ENCODE measurements around the gene ISCA1. TPM values are rescaled to one million over a fixed set of nuclear protein-coding genes. Genes with fewer than 3 reads are reported as not detected.

Gene ISCA1
- total RNA-seq, 6 experiments from 2014 or later: 15.6 to 37.2 (median 26.7) TPM

DNA sequence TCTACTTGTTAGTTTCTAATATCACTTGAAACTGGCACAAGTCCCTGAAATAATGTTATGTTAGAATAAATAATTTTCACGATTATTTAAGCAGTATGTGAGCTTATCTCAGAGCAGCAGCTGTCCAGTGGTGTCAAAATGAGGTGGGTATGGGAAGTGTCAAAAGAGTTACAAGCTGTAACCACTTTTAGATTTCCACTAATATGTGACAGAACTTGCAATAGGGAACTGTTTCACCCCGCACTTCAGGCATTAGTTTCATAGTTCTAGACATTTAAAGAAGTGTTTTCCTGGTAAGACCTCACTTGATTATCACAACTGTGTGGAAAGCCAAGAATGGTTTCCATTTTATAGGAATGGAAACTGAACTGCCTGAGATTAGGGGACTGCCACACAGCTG is 2.9 kb upstream of the ISCA1 start:
- no peaks in the 10 kb centered on the region for H3K9me3 ChIP-seq
- H3K36me3 ChIP-seq: peaks cover 0 to 17% (median 3%) of the 10 kb centered on the region in 4 donors
- H3K27ac ChIP-seq: no peak overlapping the region
- peaks cover 0 to 11% (median 5%) of the 10 kb centered on the region in 4 donors for H3K4me1 ChIP-seq
- intact Hi-C loops (cut with DNase I): no loop called here
- 40% methylated on average over 2 of the region's 2 CpGs for WGBS (ENCODE audit: insufficient coverage, low coverage, low lambda C conversion rate, missing lambda C conversion rate)
- H3K27me3 ChIP-seq: no peaks in the 10 kb centered on the region
- no peak for TF ChIP-seq CTCF (IDR thresholded peaks at IDR 0.05)
- no peak for TF ChIP-seq POLR2A (IDR thresholded peaks at IDR 0.05)
- DNase-seq (no peak), ATAC-seq (no peak)
- no peak overlapping the region for H3K4me3 ChIP-seq

DNA sequence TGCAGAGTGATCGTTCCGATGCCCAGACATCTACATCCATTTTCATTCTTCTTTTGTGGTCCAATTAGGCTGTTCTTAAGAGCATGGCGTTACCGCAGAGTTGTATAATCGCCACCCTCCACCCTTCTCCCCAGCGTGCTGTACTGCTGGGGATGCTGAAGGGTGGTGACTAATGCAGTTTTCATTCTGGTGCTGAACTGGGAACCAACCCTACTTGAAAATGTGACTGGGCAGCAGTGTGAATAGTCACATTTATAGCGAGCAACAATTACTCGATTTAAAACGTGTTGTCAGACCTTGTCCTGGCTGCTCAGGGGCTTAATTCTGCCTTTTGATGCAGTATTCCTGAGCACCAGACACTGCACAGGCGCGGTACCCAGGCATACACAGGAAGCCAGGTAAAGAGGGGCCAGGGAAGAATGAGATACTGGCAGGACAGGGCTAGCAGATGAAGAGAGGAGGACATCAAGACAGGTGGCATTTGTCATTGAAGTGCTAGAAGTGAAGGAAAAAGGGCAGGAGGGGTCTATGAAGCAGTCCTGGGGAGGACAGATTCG is 719 bp upstream of the ISCA1 start:
- TF ChIP-seq CTCF (IDR thresholded peaks at IDR 0.05): no peak
- no peak for TF ChIP-seq POLR2A (IDR thresholded peaks at IDR 0.05)
- ATAC-seq: peak; percentile 4 to 42 (median 37)
- 17% methylated on average over 12 of the region's 12 CpGs for WGBS (ENCODE audit: insufficient coverage, low coverage, low lambda C conversion rate, missing lambda C conversion rate)
- peak overlapping the region; percentile 98 to 99 (median 98) for H3K27ac ChIP-seq
- peaks cover 0 to 20% (median 5%) of the 10 kb centered on the region in 4 donors for H3K4me1 ChIP-seq
- H3K4me3 ChIP-seq: peak overlapping the region; percentile 83 to 95 (median 88)
- no peaks in the 10 kb centered on the region for H3K9me3 ChIP-seq
- intact Hi-C loops (cut with DNase I): no loop called here
- peaks cover 0 to 7% (median 2%) of the 10 kb centered on the region in 4 donors for H3K36me3 ChIP-seq
- H3K27me3 ChIP-seq: no peaks in the 10 kb centered on the region
- DNase-seq: no peak

DNA sequence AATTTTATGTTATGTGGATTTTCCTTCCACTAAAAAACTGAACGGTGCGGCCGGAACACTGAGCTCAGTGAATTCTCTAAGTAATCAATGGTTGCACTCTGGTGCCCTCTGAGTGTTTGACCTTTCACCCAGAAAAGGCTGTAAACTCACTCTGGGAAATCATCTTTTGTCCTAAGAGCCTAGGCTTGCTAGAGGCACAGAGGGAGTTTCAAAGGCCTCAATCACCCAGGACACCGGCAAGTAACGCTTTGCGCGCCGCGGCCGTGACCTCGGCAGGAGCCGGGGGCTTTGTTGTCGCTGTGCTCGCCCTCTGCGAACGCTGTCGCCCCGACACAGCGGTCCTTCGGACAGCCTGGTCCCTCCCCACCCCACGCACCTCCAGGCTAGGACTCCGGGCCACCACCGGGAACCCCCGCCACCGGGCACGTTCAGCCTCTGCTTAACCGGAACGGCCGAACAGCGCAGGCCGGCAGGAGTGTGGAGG is 703 bp downstream of the ISCA1 start:
- Histone ChIP-seq H3K4me3 (peak overlapping the region; percentile 83 to 95 (median 88)), H3K36me3 (no peaks in the 10 kb centered on the region), H3K9me3 (no peaks in the 10 kb centered on the region), H3K27me3 (no peaks in the 10 kb centered on the region), H3K27ac (peak overlapping the region; percentile 98 to 99 (median 98)), H3K4me1 (peaks cover 0 to 20% (median 5%) of the 10 kb centered on the region in 4 donors)
- DNase-seq (no peak), ATAC-seq (peak; percentile 58 to 65 (median 62))
- intact Hi-C loops (cut with DNase I): no loop called here
- WGBS (ENCODE audit: insufficient coverage, low coverage, low lambda C conversion rate, missing lambda C conversion rate): 0% methylated on average over 4 of the region's 31 CpGs
- TF ChIP-seq POLR2A (IDR thresholded peaks at IDR 0.05) (no peak), CTCF (IDR thresholded peaks at IDR 0.05) (no peak)

GRCh38 chr9:86280580-86280979 is 1.8 kb downstream of the ISCA1 start:
- WGBS (ENCODE audit: insufficient coverage, low coverage, low lambda C conversion rate, missing lambda C conversion rate): 83% methylated on average over 1 of the region's 7 CpGs
- Histone ChIP-seq H3K4me1 (peaks cover 0 to 27% (median 5%) of the 10 kb centered on the region in 4 donors), H3K27ac (no peak overlapping the region), H3K36me3 (no peaks in the 10 kb centered on the region), H3K9me3 (no peaks in the 10 kb centered on the region), H3K27me3 (no peaks in the 10 kb centered on the region), H3K4me3 (no peak overlapping the region)
- intact Hi-C loops (cut with DNase I): no loop called here
- no peak for ATAC-seq
- TF ChIP-seq CTCF (IDR thresholded peaks at IDR 0.05) (no peak), POLR2A (IDR thresholded peaks at IDR 0.05) (no peak)
- no peak for DNase-seq

All from right lobe of liver (tissue), 6 donors.